ENCODE results near the gene C3orf62.

DNA sequence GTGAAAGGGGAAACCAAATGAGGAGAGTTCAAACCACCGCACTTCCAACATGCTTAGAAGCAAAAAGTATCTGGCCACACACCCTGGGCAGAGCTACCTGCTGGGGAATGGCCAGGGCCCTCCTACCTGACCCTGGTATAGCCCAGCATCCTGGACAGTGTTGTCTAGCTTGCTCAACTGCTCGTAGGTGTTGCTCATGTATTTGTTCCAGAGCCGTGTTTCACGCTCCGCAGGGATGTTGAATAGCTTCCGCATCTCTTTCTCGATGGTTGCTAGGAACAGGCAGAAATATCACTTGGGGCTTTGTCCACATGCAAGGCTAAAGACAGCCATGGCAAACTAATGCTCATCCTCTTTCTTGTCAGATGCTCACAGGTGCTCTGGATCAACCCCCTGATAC lies 47.7 kb upstream of the C3orf62 start:
- TF ChIP-seq POLR2AphosphoS5 (IDR thresholded peaks at IDR 0.05), result no peak
- TF ChIP-seq, protein P1, sequence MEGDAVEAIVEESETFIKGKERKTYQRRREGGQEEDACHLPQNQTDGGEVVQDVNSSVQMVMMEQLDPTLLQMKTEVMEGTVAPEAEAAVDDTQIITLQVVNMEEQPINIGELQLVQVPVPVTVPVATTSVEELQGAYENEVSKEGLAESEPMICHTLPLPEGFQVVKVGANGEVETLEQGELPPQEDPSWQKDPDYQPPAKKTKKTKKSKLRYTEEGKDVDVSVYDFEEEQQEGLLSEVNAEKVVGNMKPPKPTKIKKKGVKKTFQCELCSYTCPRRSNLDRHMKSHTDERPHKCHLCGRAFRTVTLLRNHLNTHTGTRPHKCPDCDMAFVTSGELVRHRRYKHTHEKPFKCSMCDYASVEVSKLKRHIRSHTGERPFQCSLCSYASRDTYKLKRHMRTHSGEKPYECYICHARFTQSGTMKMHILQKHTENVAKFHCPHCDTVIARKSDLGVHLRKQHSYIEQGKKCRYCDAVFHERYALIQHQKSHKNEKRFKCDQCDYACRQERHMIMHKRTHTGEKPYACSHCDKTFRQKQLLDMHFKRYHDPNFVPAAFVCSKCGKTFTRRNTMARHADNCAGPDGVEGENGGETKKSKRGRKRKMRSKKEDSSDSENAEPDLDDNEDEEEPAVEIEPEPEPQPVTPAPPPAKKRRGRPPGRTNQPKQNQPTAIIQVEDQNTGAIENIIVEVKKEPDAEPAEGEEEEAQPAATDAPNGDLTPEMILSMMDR (IDR thresholded peaks at IDR 0.05), result no peak
- no peak for TF ChIP-seq POLR2A (IDR thresholded peaks at IDR 0.05)

Data from breast epithelium (tissue), 3 donors.